Measurements from ENCODE around the gene HOXC9.

The HOXC9 gene

DNA sequence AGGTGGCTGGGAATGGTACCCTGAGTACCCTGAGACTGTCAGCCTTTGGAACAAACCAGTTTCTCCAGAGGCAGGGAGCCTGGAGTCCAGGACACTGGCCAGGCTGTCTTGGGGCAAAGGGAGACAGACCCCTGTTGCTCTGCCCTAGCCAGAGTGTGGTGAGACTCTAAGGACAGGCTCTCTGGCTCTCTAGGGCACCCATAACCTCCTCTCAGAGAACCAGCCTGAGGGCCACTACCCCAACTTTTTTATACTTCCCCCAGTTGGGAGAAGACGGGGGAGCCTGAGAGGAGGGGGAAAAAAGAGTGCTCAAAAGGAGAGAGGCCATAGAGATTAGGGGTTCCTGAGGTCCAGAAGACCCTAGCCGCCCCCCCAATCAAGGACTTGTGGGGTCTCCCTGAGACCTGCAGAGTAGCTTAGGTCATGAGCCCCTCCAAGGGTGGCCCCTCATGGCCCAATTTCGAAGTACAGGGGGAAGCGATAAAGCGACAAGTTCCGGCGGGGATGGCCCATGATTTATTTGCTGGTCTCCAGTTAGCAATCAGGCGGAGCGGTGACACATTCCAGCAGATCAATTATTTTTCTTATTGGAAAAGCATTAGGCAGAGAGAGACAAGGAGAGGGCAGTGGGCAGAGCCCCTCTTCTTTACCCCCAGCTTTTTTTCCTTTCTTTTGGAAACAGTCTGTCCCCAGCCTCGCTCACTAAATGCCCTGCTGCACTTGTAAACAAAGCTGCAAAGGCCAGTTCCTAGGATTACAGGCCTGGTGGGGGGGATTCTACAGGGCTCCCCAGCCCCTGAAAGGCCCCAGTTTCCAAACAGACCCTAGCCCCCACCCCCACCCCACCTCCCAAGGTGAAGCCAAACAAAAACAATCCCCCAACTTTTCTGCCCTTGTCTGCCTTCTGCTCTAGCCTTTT lies 10.4 kb downstream of the HOXC9 start (continued):
- TF ChIP-seq, protein P1, sequence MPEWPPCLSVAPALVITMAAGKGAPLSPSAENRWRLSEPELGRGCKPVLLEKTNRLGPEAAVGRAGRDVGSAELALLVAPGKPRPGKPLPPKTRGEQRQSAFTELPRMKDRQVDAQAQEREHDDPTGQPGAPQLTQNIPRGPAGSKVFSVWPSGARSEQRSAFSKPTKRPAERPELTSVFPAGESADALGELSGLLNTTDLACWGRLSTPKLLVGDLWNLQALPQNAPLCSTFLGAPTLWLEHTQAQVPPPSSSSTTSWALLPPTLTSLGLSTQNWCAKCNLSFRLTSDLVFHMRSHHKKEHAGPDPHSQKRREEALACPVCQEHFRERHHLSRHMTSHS (tag by site-specific recombination; IDR thresholded peaks at IDR 0.05): no peak
- TF ChIP-seq ZNF600 (tag by site-specific recombination; IDR thresholded peaks at IDR 0.05) (peak; percentile 11; the same call in 1 of the 2 replicates), BCL11B (tag by site-specific recombination; IDR thresholded peaks at IDR 0.05; ENCODE audit: low read depth) (0 out of 2 replicates have a peak, but pooled peaks have one; percentile 15), FEZF1 (tag by site-specific recombination; IDR thresholded peaks at IDR 0.05) (peak; percentile 54; the same call in 1 of the 2 replicates), ZNF266 (tag by site-specific recombination; IDR thresholded peaks at IDR 0.05; ENCODE audit: low read depth) (no peak), ZNF341 (tag by site-specific recombination; IDR thresholded peaks at IDR 0.05; ENCODE audit: low read depth) (no peak)
- TF ChIP-seq, protein P2, sequence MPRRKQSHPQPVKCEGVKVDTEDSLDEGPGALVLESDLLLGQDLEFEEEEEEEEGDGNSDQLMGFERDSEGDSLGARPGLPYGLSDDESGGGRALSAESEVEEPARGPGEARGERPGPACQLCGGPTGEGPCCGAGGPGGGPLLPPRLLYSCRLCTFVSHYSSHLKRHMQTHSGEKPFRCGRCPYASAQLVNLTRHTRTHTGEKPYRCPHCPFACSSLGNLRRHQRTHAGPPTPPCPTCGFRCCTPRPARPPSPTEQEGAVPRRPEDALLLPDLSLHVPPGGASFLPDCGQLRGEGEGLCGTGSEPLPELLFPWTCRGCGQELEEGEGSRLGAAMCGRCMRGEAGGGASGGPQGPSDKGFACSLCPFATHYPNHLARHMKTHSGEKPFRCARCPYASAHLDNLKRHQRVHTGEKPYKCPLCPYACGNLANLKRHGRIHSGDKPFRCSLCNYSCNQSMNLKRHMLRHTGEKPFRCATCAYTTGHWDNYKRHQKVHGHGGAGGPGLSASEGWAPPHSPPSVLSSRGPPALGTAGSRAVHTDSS (tag by site-specific recombination; IDR thresholded peaks at IDR 0.05): no peak
- TF ChIP-seq, protein P3, sequence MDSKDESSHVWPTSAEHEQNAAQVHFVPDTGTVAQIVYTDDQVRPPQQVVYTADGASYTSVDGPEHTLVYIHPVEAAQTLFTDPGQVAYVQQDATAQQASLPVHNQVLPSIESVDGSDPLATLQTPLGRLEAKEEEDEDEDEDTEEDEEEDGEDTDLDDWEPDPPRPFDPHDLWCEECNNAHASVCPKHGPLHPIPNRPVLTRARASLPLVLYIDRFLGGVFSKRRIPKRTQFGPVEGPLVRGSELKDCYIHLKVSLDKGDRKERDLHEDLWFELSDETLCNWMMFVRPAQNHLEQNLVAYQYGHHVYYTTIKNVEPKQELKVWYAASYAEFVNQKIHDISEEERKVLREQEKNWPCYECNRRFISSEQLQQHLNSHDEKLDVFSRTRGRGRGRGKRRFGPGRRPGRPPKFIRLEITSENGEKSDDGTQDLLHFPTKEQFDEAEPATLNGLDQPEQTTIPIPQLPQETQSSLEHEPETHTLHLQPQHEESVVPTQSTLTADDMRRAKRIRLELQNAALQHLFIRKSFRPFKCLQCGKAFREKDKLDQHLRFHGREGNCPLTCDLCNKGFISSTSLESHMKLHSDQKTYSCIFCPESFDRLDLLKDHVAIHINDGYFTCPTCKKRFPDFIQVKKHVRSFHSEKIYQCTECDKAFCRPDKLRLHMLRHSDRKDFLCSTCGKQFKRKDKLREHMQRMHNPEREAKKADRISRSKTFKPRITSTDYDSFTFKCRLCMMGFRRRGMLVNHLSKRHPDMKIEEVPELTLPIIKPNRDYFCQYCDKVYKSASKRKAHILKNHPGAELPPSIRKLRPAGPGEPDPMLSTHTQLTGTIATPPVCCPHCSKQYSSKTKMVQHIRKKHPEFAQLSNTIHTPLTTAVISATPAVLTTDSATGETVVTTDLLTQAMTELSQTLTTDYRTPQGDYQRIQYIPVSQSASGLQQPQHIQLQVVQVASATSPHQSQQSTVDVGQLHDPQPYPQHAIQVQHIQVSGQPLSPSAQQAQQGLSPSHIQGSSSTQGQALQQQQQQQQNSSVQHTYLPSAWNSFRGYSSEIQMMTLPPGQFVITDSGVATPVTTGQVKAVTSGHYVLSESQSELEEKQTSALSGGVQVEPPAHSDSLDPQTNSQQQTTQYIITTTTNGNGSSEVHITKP (tag by site-specific recombination; IDR thresholded peaks at IDR 0.05): peak; percentile 68
- TF ChIP-seq, protein P4, sequence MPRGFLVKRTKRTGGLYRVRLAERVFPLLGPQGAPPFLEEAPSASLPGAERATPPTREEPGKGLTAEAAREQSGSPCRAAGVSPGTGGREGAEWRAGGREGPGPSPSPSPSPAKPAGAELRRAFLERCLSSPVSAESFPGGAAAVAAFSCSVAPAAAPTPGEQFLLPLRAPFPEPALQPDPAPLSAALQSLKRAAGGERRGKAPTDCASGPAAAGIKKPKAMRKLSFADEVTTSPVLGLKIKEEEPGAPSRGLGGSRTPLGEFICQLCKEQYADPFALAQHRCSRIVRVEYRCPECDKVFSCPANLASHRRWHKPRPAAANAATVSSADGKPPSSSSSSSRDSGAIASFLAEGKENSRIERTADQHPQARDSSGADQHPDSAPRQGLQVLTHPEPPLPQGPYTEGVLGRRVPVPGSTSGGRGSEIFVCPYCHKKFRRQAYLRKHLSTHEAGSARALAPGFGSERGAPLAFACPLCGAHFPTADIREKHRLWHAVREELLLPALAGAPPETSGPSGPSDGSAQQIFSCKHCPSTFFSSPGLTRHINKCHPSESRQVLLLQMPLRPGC (tag by site-specific recombination; IDR thresholded peaks at IDR 0.05): peak; percentile 44

DNA sequence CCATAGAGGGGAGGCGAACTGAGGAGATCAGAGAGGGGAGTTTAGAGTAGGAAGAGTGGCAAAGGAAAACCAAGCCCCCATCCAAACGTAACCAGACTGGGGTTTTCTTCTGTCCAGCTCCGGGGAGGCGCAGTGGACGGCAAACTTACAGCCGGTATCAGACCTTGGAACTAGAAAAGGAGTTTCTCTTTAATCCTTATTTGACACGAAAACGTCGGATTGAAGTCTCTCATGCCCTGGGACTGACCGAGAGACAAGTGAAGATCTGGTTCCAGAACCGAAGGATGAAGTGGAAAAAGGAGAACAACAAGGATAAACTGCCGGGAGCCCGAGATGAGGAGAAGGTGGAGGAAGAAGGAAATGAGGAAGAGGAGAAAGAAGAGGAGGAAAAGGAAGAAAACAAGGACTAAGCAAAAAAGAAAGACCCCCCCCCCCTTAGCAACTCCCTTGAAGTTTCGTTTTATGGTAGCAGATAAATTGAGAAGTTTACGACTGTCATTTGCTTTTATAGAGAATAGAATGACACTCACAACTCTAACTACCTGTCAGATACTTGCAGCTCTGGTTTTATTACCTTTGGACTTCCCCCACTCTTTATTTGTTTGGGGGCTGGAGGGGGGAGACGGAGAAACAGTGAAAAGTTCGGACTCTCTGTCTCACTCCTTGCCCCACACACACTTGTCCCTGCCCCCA lies 11.2 kb downstream of the HOXC9 start:
- no peak overlapping the region for H3K4me3 ChIP-seq (ENCODE audit: low read depth, low read length)
- H3K9me3 ChIP-seq (ENCODE audit: control insufficient read depth, insufficient read depth, low read depth, low read length): no peaks in the 10 kb centered on the region
- H3K27ac ChIP-seq (ENCODE audit: extremely low read depth, low read depth, low read length): peak overlapping the region; percentile 93
- no peaks in the 10 kb centered on the region for H3K36me3 ChIP-seq (ENCODE audit: control insufficient read depth in 2 of 2, insufficient read depth in 1 of 2, low read length in 2 of 2)
- ChIA-PET CTCF (no interaction called here), POLR2A (interaction anchor here (0.6 kb wide), 1 partner anchor 178 kb away, joined by 6 read pairs; the partner anchor contains the start of gene SMUG1)
- H3K4me1 ChIP-seq (ENCODE audit: control insufficient read depth, insufficient read depth, low read length): peaks cover 48% of the 10 kb centered on the region
- TF ChIP-seq KLF7 (tag by site-specific recombination; IDR thresholded peaks at IDR 0.05; ENCODE audit: borderline replicate concordance) (peak; percentile 35; the same call in 1 of the 2 replicates), ZNF423 (tag by site-specific recombination; IDR thresholded peaks at IDR 0.05) (0 out of 2 replicates have a peak, but pooled peaks have one; percentile 11), ZNF548 (tag by site-specific recombination; IDR thresholded peaks at IDR 0.05) (no peak), ZNF596 (tag by site-specific recombination; IDR thresholded peaks at IDR 0.05) (peak; percentile 79), PRDM1 (tag by site-specific recombination; IDR thresholded peaks at IDR 0.05) (peak; percentile 62), ZNF146 (tag by site-specific recombination; IDR thresholded peaks at IDR 0.05) (no peak), OSR2 (tag by site-specific recombination; IDR thresholded peaks at IDR 0.05) (peak; percentile 84), ZNF776 (tag by site-specific recombination; IDR thresholded peaks at IDR 0.05; ENCODE audit: borderline replicate concordance) (no peak), ZNF600 (tag by site-specific recombination; IDR thresholded peaks at IDR 0.05) (peak; percentile 35; the same call in 1 of the 2 replicates), ZXDB (tag by site-specific recombination; IDR thresholded peaks at IDR 0.05) (peak; percentile 25), ZNF24 (tag by site-specific recombination; IDR thresholded peaks at IDR 0.05) (no peak)
- TF ChIP-seq, protein P5, sequence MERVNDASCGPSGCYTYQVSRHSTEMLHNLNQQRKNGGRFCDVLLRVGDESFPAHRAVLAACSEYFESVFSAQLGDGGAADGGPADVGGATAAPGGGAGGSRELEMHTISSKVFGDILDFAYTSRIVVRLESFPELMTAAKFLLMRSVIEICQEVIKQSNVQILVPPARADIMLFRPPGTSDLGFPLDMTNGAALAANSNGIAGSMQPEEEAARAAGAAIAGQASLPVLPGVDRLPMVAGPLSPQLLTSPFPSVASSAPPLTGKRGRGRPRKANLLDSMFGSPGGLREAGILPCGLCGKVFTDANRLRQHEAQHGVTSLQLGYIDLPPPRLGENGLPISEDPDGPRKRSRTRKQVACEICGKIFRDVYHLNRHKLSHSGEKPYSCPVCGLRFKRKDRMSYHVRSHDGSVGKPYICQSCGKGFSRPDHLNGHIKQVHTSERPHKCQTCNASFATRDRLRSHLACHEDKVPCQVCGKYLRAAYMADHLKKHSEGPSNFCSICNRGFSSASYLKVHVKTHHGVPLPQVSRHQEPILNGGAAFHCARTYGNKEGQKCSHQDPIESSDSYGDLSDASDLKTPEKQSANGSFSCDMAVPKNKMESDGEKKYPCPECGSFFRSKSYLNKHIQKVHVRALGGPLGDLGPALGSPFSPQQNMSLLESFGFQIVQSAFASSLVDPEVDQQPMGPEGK (tag by site-specific recombination; IDR thresholded peaks at IDR 0.05): peak; percentile 68
- TF ChIP-seq, protein P6, sequence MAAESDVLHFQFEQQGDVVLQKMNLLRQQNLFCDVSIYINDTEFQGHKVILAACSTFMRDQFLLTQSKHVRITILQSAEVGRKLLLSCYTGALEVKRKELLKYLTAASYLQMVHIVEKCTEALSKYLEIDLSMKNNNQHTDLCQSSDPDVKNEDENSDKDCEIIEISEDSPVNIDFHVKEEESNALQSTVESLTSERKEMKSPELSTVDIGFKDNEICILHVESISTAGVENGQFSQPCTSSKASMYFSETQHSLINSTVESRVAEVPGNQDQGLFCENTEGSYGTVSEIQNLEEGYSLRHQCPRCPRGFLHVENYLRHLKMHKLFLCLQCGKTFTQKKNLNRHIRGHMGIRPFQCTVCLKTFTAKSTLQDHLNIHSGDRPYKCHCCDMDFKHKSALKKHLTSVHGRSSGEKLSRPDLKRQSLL (tag by site-specific recombination; IDR thresholded peaks at IDR 0.05): no peak
- TF ChIP-seq, protein P7, sequence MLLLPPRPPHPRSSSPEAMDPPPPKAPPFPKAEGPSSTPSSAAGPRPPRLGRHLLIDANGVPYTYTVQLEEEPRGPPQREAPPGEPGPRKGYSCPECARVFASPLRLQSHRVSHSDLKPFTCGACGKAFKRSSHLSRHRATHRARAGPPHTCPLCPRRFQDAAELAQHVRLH (tag by site-specific recombination; IDR thresholded peaks at IDR 0.05): peak; percentile 86; the same call in 1 of the 2 replicates

All from HEK293 (cell line).